HCT116 (cell line): ENCODE data around the gene ZNF516. TPM values are rescaled to one million over a fixed set of nuclear protein-coding genes. Genes with fewer than 3 reads are reported as not detected.

Source experiments
- ATAC-seq: fragments of 200-7000 bp; cut with Tn5 transposase; 2 replicates; pipeline ENCODE4 v1.9.1; 2020; ENCODE audit warnings: mild to moderate bottlenecking, moderate library complexity
- BruUV-seq: library from RNA; stranded (reverse); fragments of 400-500 nt; replicated peaks from 2 replicates; lab custom pipeline; 2021; lab: Mats Ljungman, UMichigan
- CTCF ChIA-PET: fragments of 300-600 bp; sonication (Branson Sonifier 250); formaldehyde crosslinking; loops from one replicate; lab custom pipeline; 2021; ENCODE audit warnings: antibody characterized with exemption; lab: Charles Lee
- POLR2A ChIA-PET: fragments of 300-600, 350-600 bp; sonication (Branson Sonifier 250); formaldehyde crosslinking; loops from one replicate; lab custom pipeline; 2021; ENCODE audit warnings: antibody characterized with exemption; lab: Charles Lee
- RAD21 ChIA-PET, 2 experiments: fragments of 300-600 bp; sonication (Branson Sonifier 250); formaldehyde crosslinking; loops; one replicate each; lab custom pipeline; 2023; ENCODE audit warnings: low total read pairs in 2 of 2; ENCODE audit not compliant: uncharacterized antibody in 2 of 2, unreplicated experiment in 2 of 2, low non-redundant PET in 1 of 2; lab: Charles Lee
- DNase-seq: peaks from one replicate; pipeline ENCODE4 v3.0.0-alpha.2; 2010; ENCODE audit warnings: low read depth, low spot score
- H2AFZ ChIP-seq: fragments of 200-600 bp; shearing (Covaris generic), sonication (generic); 2 replicates; pipeline ENCODE4 v1.6.1; 2017; ENCODE audit warnings: low read depth, mixed run types, mixed read lengths, antibody characterized with exemption, low read length; ENCODE audit not compliant: poor library complexity, severe bottlenecking
- H3K27ac ChIP-seq: 2 replicates; pipeline ENCODE4 v1.5.1; 2012; ENCODE audit warnings: low read depth, low read length
- H3K27me3 ChIP-seq: fragments of 200-600 bp; sonication (generic); 2 replicates; pipeline ENCODE4 v1.6.1; 2016; ENCODE audit warnings: mixed run types, low read length, mixed read lengths; ENCODE audit not compliant: insufficient read depth
- H3K36me3 ChIP-seq, 2 experiments: fragments of 200-500 bp in 1 of 2; fragments of 200-600 bp in 1 of 2; sonication (Bioruptor generic) in 1 of 2; sonication (generic) in 1 of 2; 2 replicates each; pipeline versions ENCODE4 v1.5.1 to v1.6.1; 2014 to 2016; ENCODE audit warnings: low read length in 2 of 2, inconsistent platforms in 1 of 2, mixed read lengths in 1 of 2, mixed run types in 1 of 2; ENCODE audit not compliant: insufficient read depth in 2 of 2, control insufficient read depth in 1 of 2
- H3K4me1 ChIP-seq, 2 experiments: fragments of 200-600 bp in 1 of 2; sonication (generic) in 1 of 2; 2 replicates each; pipeline versions ENCODE4 v1.5.1 to v1.6.1; 2012 to 2017; ENCODE audit warnings: low read length in 2 of 2, inconsistent platforms in 1 of 2, mild to moderate bottlenecking in 1 of 2, mixed read lengths in 1 of 2, mixed run types in 1 of 2, moderate library complexity in 1 of 2; ENCODE audit not compliant: insufficient read depth in 2 of 2, control insufficient read depth in 1 of 2
- H3K4me2 ChIP-seq: fragments of 200-600 bp; sonication (generic); 2 replicates; pipeline ENCODE4 v1.6.1; 2017; ENCODE audit warnings: mixed run types, low read length, mixed read lengths
- H3K4me3 ChIP-seq, 2 experiments: fragments of 200-600 bp in 1 of 2; sonication (generic) in 1 of 2; replicated peaks in 1 of 2; 2 replicates each; pipeline ENCODE4 v1.5.1; 2011 to 2016; ENCODE audit warnings: low read length in 2 of 2, control low read depth in 1 of 2, low read depth in 1 of 2, mild to moderate bottlenecking in 1 of 2, mixed read lengths in 1 of 2, mixed run types in 1 of 2
- H3K79me2 ChIP-seq: fragments of 200-600 bp; sonication (generic); 2 replicates; pipeline ENCODE4 v1.6.1; 2017; ENCODE audit warnings: mild to moderate bottlenecking, mixed run types, low read length, moderate library complexity, mixed read lengths; ENCODE audit not compliant: insufficient read depth
- H3K9ac ChIP-seq: fragments of 200-600 bp; sonication (generic); 2 replicates; pipeline ENCODE4 v1.6.1; 2016; ENCODE audit warnings: low read length, mixed read lengths
- H3K9me2 ChIP-seq: fragments of 200-600 bp; sonication (generic), shearing (Covaris generic); 2 replicates; pipeline ENCODE4 v1.6.1; 2017; ENCODE audit warnings: mixed run types, mild to moderate bottlenecking, moderate library complexity; ENCODE audit not compliant: insufficient read depth
- H3K9me3 ChIP-seq, 2 experiments: fragments of 200-500 bp in 1 of 2; fragments of 200-600 bp in 1 of 2; sonication (Bioruptor generic) in 1 of 2; sonication (generic) in 1 of 2; 2 replicates each; pipeline ENCODE4 v1.6.1; 2014 to 2017; ENCODE audit warnings: low read length in 2 of 2, mixed read lengths in 2 of 2, inconsistent platforms in 1 of 2, low read depth in 1 of 2, mild to moderate bottlenecking in 1 of 2, mixed run types in 1 of 2, moderate library complexity in 1 of 2; ENCODE audit not compliant: control insufficient read depth in 1 of 2, insufficient read depth in 1 of 2
- H4K20me1 ChIP-seq: fragments of 200-600 bp; sonication (generic), shearing (Covaris generic); 2 replicates; pipeline ENCODE4 v1.6.1; 2017; ENCODE audit warnings: mixed run types, mild to moderate bottlenecking, moderate library complexity; ENCODE audit not compliant: insufficient read depth
- CBX3 ChIP-seq: IDR thresholded peaks from 2 replicates; pipeline ENCODE4 v1.6.1; 2012; ENCODE audit warnings: low read depth
- CEBPB ChIP-seq: IDR thresholded peaks from 2 replicates; pipeline ENCODE4 v1.6.1; 2012; ENCODE audit warnings: low read depth
- EGR1 ChIP-seq: IDR thresholded peaks from 2 replicates; pipeline ENCODE4 v1.6.1; 2012; ENCODE audit warnings: low read depth
- ELF1 ChIP-seq: IDR thresholded peaks from 2 replicates; pipeline ENCODE4 v1.6.1; 2012; ENCODE audit warnings: low read depth, borderline replicate concordance
- EZH2phosphoT487 ChIP-seq: fragments of 200-600 bp; IDR thresholded peaks from 2 replicates; pipeline ENCODE4 v1.6.1; 2018; ENCODE audit warnings: antibody characterized with exemption, borderline replicate concordance
- FOSL1 ChIP-seq: IDR thresholded peaks from 2 replicates; pipeline ENCODE4 v1.6.1; 2012; ENCODE audit warnings: low read depth
- JUND ChIP-seq: IDR thresholded peaks from 2 replicates; pipeline ENCODE4 v1.6.1; 2012
- POLR2A ChIP-seq: IDR thresholded peaks from 2 replicates; pipeline ENCODE4 v1.7.0; 2011; ENCODE audit warnings: borderline replicate concordance; ENCODE audit not compliant: insufficient read depth, insufficient read length; ENCODE audit errors: extremely low read depth
- RAD21 ChIP-seq: IDR thresholded peaks from 2 replicates; pipeline ENCODE4 v1.6.1; 2012; ENCODE audit warnings: low read depth, mild to moderate bottlenecking
- SIN3A ChIP-seq: IDR thresholded peaks from 2 replicates; pipeline ENCODE4 v1.6.1; 2012; ENCODE audit warnings: low read depth
- SP1 ChIP-seq: IDR thresholded peaks from 2 replicates; pipeline ENCODE4 v1.6.1; 2012; ENCODE audit warnings: low read depth
- SRF ChIP-seq: IDR thresholded peaks from 2 replicates; pipeline ENCODE4 v1.6.1; 2012; ENCODE audit warnings: low read depth
- TCF7L2 ChIP-seq: IDR thresholded peaks from 2 replicates; pipeline ENCODE4 v1.7.0; 2011; ENCODE audit warnings: borderline replicate concordance, inconsistent platforms; ENCODE audit not compliant: insufficient read depth, insufficient read length; ENCODE audit errors: extremely low read depth
- YY1 ChIP-seq: IDR thresholded peaks from 2 replicates; pipeline ENCODE4 v1.6.1; 2011; ENCODE audit warnings: low read length, low read depth, moderate library complexity, mild to moderate bottlenecking; ENCODE audit not compliant: insufficient replicate concordance; ENCODE audit errors: extremely low read depth
- intact Hi-C: fragments of 100-400 bp; cut with micrococcal nuclease; formaldehyde crosslinking; loops from 2 replicates; pipeline ENCODE4 v1.10.0; 2022
- total RNA-seq: library from RNA; stranded (reverse); gene quantifications from one replicate; pipeline ENCODE4 v1.2.1, GENCODE V29; 2021; ENCODE audit not compliant: unreplicated experiment
- TF ChIP-seq, protein P1 (sequence below): IDR thresholded peaks from 2 replicates; pipeline ENCODE4 v1.6.1; 2012; ENCODE audit warnings: low read depth
- TF ChIP-seq, protein P2 (sequence below), 3 experiments: fragments of 200-600 bp in 1 of 3; sonication (generic) in 1 of 3; IDR thresholded peaks in 2 of 3; conservative IDR thresholded peaks in 1 of 3; 2 replicates each; pipeline ENCODE4 v1.5.1; 2012 to 2017; ENCODE audit warnings: low read depth in 2 of 3, low read length in 2 of 3, antibody characterized with exemption in 1 of 3, borderline replicate concordance in 1 of 3, control low read depth in 1 of 3, mild to moderate bottlenecking in 1 of 3, mixed read lengths in 1 of 3, mixed run types in 1 of 3, moderate library complexity in 1 of 3; ENCODE audit not compliant: insufficient read depth in 1 of 3
- TF ChIP-seq, protein P3 (sequence below): IDR thresholded peaks from 2 replicates; pipeline ENCODE4 v1.6.1; 2012
- TF ChIP-seq, protein P4 (sequence below): IDR thresholded peaks from 2 replicates; pipeline ENCODE4 v1.6.1; 2011; ENCODE audit warnings: mild to moderate bottlenecking, low read length, moderate library complexity; ENCODE audit not compliant: insufficient replicate concordance; ENCODE audit errors: extremely low read depth

The ZNF516 gene
- total RNA-seq, 1 experiment from 2014 or later, result 32.0 TPM

DNA sequence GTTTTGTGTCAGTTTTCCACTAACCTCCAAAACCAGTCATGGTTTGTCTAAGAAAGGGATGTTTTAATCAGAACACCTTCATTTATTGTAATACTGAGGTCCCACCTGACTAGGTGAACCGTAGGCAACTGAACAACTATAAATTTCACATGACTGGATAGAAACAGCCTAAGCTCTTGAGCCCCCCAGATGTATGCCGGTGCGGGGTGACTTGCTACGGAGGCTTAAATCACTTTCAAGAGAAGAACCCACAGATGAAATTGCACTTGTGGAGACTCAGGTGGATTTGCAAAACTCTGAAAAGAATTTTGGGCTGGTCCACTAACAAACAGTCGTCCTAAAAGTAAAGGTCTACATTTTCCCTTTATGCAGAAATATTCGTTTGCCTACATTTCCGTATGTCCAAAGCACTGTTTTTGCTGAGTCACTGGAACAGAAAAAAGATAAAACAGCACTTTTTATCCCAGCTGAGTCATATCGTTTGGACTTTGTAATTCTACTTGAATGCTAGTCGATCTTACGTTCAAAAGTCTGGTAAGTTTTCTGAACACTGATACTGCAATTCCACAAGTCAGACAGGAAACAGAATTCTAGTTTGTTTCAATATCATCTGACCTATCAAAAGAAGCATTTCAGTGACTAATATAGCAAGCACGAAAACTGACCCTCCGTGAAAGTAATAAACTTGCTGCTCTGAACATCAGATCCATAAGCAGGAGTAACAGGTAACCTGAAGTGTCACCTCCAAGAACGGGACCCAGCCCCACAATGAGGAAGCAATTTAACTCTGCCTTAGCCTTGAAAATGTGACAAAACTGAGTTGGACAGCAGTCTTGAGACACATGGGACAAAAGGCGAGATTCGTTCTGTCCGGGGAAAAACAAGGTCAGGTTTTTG is 18.1 kb downstream of the ZNF516 start:
- ChIA-PET RAD21 (no interaction called here), CTCF (no interaction called here), POLR2A (no interaction called here)
- intact Hi-C loops, result no loop called here
- H3K9me3 ChIP-seq, result no peaks in the 10 kb centered on the region
- no peak overlapping the region for H2AFZ ChIP-seq
- H3K4me2 ChIP-seq, result peak overlapping the region; percentile 87
- no peaks in the 10 kb centered on the region for H4K20me1 ChIP-seq
- H3K36me3 ChIP-seq, result no peaks in the 10 kb centered on the region
- DNase-seq (no peak), ATAC-seq (peak; percentile 80)
- H3K9ac ChIP-seq, result peak overlapping the region; percentile 57
- peak overlapping the region; percentile 37 to 57 for H3K4me3 ChIP-seq
- peaks cover 12 to 24% of the 10 kb centered on the region in 2 experiments; a peak in 3 of 4 replicates for H3K4me1 ChIP-seq
- H3K9me2 ChIP-seq, result no peaks in the 10 kb centered on the region
- peak overlapping the region; percentile 72; the same call in 1 of the 2 replicates for H3K27ac ChIP-seq
- TSS peak; percentile 16 for BruUV-seq
- TF ChIP-seq EGR1 (no peak), JUND (peak; percentile 33; the same call in 1 of the 2 replicates), SP1 (peak; percentile 26), TCF7L2 (no peak), CEBPB (peak; percentile 38; the same call in 1 of the 2 replicates), SRF (no peak), ELF1 (no peak), FOSL1 (0 out of 2 replicates have a peak, but pooled peaks have one; percentile 50), CBX3 (peak; percentile 48; the same call in 1 of the 2 replicates), EZH2phosphoT487 (no peak), RAD21 (0 out of 2 replicates have a peak, but pooled peaks have one; percentile 5), SIN3A (peak; percentile 55), YY1 (no peak), POLR2A (no peak)
- TF ChIP-seq, protein P1, sequence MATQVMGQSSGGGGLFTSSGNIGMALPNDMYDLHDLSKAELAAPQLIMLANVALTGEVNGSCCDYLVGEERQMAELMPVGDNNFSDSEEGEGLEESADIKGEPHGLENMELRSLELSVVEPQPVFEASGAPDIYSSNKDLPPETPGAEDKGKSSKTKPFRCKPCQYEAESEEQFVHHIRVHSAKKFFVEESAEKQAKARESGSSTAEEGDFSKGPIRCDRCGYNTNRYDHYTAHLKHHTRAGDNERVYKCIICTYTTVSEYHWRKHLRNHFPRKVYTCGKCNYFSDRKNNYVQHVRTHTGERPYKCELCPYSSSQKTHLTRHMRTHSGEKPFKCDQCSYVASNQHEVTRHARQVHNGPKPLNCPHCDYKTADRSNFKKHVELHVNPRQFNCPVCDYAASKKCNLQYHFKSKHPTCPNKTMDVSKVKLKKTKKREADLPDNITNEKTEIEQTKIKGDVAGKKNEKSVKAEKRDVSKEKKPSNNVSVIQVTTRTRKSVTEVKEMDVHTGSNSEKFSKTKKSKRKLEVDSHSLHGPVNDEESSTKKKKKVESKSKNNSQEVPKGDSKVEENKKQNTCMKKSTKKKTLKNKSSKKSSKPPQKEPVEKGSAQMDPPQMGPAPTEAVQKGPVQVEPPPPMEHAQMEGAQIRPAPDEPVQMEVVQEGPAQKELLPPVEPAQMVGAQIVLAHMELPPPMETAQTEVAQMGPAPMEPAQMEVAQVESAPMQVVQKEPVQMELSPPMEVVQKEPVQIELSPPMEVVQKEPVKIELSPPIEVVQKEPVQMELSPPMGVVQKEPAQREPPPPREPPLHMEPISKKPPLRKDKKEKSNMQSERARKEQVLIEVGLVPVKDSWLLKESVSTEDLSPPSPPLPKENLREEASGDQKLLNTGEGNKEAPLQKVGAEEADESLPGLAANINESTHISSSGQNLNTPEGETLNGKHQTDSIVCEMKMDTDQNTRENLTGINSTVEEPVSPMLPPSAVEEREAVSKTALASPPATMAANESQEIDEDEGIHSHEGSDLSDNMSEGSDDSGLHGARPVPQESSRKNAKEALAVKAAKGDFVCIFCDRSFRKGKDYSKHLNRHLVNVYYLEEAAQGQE, result no peak
- TF ChIP-seq, protein P2, sequence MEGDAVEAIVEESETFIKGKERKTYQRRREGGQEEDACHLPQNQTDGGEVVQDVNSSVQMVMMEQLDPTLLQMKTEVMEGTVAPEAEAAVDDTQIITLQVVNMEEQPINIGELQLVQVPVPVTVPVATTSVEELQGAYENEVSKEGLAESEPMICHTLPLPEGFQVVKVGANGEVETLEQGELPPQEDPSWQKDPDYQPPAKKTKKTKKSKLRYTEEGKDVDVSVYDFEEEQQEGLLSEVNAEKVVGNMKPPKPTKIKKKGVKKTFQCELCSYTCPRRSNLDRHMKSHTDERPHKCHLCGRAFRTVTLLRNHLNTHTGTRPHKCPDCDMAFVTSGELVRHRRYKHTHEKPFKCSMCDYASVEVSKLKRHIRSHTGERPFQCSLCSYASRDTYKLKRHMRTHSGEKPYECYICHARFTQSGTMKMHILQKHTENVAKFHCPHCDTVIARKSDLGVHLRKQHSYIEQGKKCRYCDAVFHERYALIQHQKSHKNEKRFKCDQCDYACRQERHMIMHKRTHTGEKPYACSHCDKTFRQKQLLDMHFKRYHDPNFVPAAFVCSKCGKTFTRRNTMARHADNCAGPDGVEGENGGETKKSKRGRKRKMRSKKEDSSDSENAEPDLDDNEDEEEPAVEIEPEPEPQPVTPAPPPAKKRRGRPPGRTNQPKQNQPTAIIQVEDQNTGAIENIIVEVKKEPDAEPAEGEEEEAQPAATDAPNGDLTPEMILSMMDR (IDR thresholded peaks at IDR 0.05 in 2 of 3, conservative IDR thresholded peaks at IDR 0.05 in 1 of 3; ENCODE audit: borderline replicate concordance in 1 of 3, insufficient read depth in 1 of 3, low read depth in 2 of 3, low read length in 2 of 3), result no peak
- TF ChIP-seq, protein P3, sequence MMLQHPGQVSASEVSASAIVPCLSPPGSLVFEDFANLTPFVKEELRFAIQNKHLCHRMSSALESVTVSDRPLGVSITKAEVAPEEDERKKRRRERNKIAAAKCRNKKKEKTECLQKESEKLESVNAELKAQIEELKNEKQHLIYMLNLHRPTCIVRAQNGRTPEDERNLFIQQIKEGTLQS, result no peak
- TF ChIP-seq, protein P4, sequence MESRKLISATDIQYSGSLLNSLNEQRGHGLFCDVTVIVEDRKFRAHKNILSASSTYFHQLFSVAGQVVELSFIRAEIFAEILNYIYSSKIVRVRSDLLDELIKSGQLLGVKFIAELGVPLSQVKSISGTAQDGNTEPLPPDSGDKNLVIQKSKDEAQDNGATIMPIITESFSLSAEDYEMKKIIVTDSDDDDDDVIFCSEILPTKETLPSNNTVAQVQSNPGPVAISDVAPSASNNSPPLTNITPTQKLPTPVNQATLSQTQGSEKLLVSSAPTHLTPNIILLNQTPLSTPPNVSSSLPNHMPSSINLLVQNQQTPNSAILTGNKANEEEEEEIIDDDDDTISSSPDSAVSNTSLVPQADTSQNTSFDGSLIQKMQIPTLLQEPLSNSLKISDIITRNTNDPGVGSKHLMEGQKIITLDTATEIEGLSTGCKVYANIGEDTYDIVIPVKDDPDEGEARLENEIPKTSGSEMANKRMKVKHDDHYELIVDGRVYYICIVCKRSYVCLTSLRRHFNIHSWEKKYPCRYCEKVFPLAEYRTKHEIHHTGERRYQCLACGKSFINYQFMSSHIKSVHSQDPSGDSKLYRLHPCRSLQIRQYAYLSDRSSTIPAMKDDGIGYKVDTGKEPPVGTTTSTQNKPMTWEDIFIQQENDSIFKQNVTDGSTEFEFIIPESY, result no peak
- H3K79me2 ChIP-seq, result peaks cover 39% of the 10 kb centered on the region
- H3K27me3 ChIP-seq, result no peaks in the 10 kb centered on the region
